Neural crest cell (in vitro differentiated cells): ENCODE data around the gene DNAAF9. TPM values are rescaled to one million over a fixed set of nuclear protein-coding genes. Genes with fewer than 3 reads are reported as not detected.

Experiments
- DNase-seq: peaks from one replicate; pipeline ENCODE4 v3.0.0; 2021; ENCODE audit warnings: low read depth, mixed read lengths, low spot score
- H3K27ac Mint-ChIP-seq: one replicate; pipeline ENCODE4 v1.8.0; 2021; ENCODE audit warnings: mild to moderate bottlenecking, mixed read lengths; ENCODE audit not compliant: unreplicated experiment
- H3K27me3 Mint-ChIP-seq: 2 replicates; pipeline ENCODE4 v1.8.0; 2021; ENCODE audit warnings: low read depth, mild to moderate bottlenecking, mixed read lengths
- H3K36me3 Mint-ChIP-seq: 2 replicates; pipeline ENCODE4 v1.8.0; 2021; ENCODE audit warnings: low read depth, mild to moderate bottlenecking, mixed read lengths
- H3K4me1 Mint-ChIP-seq: 2 replicates; pipeline ENCODE4 v1.8.0; 2021; ENCODE audit warnings: mixed read lengths
- H3K4me3 Mint-ChIP-seq: one replicate; pipeline ENCODE4 v1.8.0; 2021; ENCODE audit warnings: mild to moderate bottlenecking, mixed read lengths
- H3K9me3 Mint-ChIP-seq: 2 replicates; pipeline ENCODE4 v1.8.0; 2021; ENCODE audit warnings: mixed read lengths
- total RNA-seq: library from RNA; stranded (reverse); gene quantifications from 2 replicates; pipeline ENCODE4 v1.2.1, GENCODE V29; 2021
- TF ChIP-seq, protein P1 (sequence below): fragments of 200-600 bp; sonication (generic); conservative IDR thresholded peaks from 2 replicates; pipeline ENCODE4 v1.5.0; 2021; ENCODE audit warnings: antibody characterized with exemption, mild to moderate bottlenecking

The DNAAF9 gene
- total RNA-seq, 1 donor from 2014 or later = 13.2 TPM

DNA sequence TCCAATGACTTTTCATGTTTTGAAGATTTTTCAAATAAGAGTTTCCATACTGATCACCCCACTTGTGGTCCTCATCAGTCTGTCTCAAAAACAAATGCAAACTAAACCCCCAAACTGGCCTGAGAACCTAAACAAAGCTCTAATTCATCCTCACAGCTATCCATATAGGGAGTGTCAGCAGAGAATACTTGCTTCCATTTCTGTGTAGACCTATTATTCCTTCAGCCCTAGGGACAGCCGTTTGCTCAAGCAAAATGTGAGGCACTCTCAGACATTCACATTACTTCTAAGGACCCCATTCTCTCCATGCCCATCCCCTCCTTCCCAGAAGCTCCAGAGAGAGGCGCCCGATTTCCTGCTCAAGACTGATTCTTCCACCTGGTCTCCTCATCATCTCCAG lies 24.6 kb downstream of the DNAAF9 start:
- peaks cover 46% of the 10 kb centered on the region for H3K4me1 Mint-ChIP-seq
- DNase-seq = no peak
- peaks cover 13% of the 10 kb centered on the region for H3K36me3 Mint-ChIP-seq
- H3K27me3 Mint-ChIP-seq = no peaks in the 10 kb centered on the region
- H3K4me3 Mint-ChIP-seq = peak overlapping the region; percentile 20
- peak overlapping the region; percentile 69 for H3K27ac Mint-ChIP-seq
- peaks cover 14% of the 10 kb centered on the region for H3K9me3 Mint-ChIP-seq
- TF ChIP-seq, protein P1, sequence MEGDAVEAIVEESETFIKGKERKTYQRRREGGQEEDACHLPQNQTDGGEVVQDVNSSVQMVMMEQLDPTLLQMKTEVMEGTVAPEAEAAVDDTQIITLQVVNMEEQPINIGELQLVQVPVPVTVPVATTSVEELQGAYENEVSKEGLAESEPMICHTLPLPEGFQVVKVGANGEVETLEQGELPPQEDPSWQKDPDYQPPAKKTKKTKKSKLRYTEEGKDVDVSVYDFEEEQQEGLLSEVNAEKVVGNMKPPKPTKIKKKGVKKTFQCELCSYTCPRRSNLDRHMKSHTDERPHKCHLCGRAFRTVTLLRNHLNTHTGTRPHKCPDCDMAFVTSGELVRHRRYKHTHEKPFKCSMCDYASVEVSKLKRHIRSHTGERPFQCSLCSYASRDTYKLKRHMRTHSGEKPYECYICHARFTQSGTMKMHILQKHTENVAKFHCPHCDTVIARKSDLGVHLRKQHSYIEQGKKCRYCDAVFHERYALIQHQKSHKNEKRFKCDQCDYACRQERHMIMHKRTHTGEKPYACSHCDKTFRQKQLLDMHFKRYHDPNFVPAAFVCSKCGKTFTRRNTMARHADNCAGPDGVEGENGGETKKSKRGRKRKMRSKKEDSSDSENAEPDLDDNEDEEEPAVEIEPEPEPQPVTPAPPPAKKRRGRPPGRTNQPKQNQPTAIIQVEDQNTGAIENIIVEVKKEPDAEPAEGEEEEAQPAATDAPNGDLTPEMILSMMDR = no peak

DNA sequence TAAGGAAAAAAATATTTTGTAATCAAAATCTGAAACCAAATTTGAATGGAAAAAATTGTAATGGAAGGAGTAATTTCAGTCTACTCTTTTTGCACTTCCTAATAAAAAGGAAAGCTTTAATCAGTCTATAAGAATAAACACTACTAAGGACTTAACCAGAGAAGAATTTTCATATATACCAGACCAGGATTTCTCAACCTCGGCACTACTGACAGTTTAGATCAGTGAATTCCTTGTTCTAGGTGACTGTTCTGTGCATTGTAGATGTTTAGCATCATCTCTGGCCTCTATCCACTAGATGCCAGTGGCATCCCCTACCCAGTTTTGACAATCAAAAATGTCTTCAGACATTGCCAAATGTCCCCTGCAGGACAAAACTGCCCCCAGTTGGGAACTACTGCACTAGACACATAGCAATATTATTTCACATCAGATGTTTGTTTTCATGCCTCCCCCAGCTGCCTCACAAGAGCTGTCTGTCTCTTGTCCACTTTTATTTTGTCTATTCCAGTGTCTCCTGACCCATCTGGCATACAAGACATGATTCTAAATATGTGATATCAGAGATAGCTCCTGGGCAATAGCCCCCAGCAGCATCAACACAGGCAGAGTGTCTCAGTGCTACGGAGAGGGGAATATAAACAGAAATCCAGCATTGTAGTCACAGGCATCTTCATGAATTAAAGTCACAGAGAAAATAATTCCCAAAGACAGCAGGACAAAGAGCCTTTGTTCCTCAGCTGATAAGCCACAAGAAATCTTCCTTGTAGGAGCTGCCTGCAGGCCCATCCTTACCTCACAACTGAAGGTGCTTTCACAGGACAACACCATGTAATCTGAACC lies 27.0 kb downstream of the DNAAF9 start:
- no peak for DNase-seq
- peaks cover 46% of the 10 kb centered on the region for H3K4me1 Mint-ChIP-seq
- H3K9me3 Mint-ChIP-seq = peaks cover 7% of the 10 kb centered on the region
- no peak overlapping the region for H3K4me3 Mint-ChIP-seq
- H3K36me3 Mint-ChIP-seq = peaks cover 13% of the 10 kb centered on the region
- no peaks in the 10 kb centered on the region for H3K27me3 Mint-ChIP-seq
- H3K27ac Mint-ChIP-seq = peak overlapping the region; percentile 76
- TF ChIP-seq, protein P1 = no peak

DNA sequence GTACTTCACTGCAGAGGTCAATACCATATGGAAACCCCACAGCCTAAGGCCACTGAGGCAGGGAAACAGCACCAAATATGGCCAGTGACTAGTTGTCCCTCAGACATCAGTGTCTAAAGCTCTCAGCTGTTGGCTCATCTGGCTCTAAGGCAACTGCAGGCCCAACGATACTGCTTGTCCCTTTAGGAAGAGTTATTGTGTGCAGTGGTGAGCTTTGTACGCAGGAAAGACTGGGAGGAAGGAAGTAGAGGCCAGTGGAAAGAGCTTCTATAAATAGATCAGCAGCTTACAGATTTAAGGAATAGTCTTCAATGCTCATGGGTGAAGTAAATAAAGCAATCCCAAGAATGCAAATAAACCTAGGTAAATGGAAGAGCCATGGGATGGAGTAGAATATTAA lies 29.3 kb downstream of the DNAAF9 start:
- TF ChIP-seq, protein P1 = no peak
- Mint-ChIP-seq H3K9me3 (peaks cover 4% of the 10 kb centered on the region), H3K4me1 (peaks cover 35% of the 10 kb centered on the region), H3K36me3 (peaks cover 15% of the 10 kb centered on the region), H3K27me3 (no peaks in the 10 kb centered on the region), H3K4me3 (no peak overlapping the region), H3K27ac (no peak overlapping the region)
- no peak for DNase-seq

DNA sequence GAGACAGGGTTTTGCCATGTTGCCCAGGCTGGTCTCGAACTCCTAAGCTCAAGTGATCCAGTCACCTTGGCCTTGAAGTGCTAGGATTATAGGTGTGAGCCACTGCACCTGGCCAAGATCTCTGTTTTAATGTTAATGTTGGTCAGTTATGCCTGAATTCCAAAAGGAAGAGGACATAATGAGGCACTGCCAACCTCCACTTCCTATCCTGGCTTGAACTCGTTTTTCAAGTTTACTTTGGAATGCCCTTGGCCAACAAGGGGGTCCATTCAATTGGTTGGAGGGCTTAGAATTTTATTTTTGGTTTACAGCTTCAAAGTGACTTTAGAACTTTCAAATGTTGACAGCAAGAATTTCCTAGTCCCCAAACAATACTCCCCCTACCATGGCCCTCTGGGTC lies 29.8 kb downstream of the DNAAF9 start:
- TF ChIP-seq, protein P1 = no peak
- Mint-ChIP-seq H3K36me3 (peaks cover 12% of the 10 kb centered on the region), H3K27me3 (no peaks in the 10 kb centered on the region), H3K4me3 (no peak overlapping the region), H3K9me3 (peaks cover under 1% of the 10 kb centered on the region), H3K27ac (no peak overlapping the region), H3K4me1 (peaks cover 30% of the 10 kb centered on the region)
- DNase-seq = no peak

DNA sequence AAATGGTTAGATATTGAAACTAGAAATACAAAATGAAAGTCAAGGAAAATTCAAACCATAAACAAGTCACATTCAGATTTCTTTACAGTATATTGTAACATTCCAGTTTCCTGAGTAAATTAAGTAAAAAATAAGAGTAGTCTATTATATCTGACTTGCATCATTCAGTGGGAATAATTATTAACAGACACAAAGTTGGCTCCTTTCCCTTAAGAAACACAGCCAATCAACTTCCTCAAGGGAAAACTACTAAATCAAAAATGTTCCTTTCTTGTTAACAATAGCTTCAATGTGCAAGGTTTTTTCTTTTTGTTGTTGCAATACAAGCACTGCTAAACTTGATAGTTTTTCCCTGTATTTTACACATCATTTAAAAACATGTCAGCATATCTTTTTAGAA lies 33.2 kb downstream of the DNAAF9 start:
- peaks cover 5% of the 10 kb centered on the region for H3K4me1 Mint-ChIP-seq
- no peaks in the 10 kb centered on the region for H3K27me3 Mint-ChIP-seq
- DNase-seq = no peak
- H3K4me3 Mint-ChIP-seq = no peak overlapping the region
- peaks cover 21% of the 10 kb centered on the region for H3K36me3 Mint-ChIP-seq
- TF ChIP-seq, protein P1 = no peak
- H3K9me3 Mint-ChIP-seq = no peaks in the 10 kb centered on the region
- no peak overlapping the region for H3K27ac Mint-ChIP-seq
